Mesendoderm (in vitro differentiated cells): ENCODE results near the gene DMAC2L.

Experiments
- DNase-seq: peaks from one replicate; pipeline ENCODE4 v3.0.0; 2013
- H2AK5ac ChIP-seq: 2 replicates; pipeline ENCODE4 v1.6.1; 2013; ENCODE audit warnings: low read length, inconsistent platforms
- H2BK120ac ChIP-seq: 2 replicates; pipeline ENCODE4 v1.6.1; 2013; ENCODE audit warnings: low read depth, mild to moderate bottlenecking, low read length, moderate library complexity, mixed read lengths
- H2BK15ac ChIP-seq: replicated peaks from 2 replicates; pipeline ENCODE4 v1.6.1; 2013; ENCODE audit warnings: low read depth, mild to moderate bottlenecking, moderate library complexity
- H2BK5ac ChIP-seq: 2 replicates; pipeline ENCODE4 v1.6.1; 2013; ENCODE audit warnings: low read length, inconsistent platforms
- H3K18ac ChIP-seq: 2 replicates; pipeline ENCODE4 v1.6.1; 2013; ENCODE audit warnings: mild to moderate bottlenecking, low read length, mixed read lengths
- H3K23ac ChIP-seq: one replicate; pipeline ENCODE4 v1.6.1; 2013; ENCODE audit warnings: low read length
- H3K27ac ChIP-seq: 2 replicates; pipeline ENCODE4 v1.5.1; 2013; ENCODE audit warnings: low read depth, mild to moderate bottlenecking, inconsistent platforms, low read length, moderate library complexity
- H3K27me3 ChIP-seq: 2 replicates; pipeline ENCODE4 v1.6.1; 2013; ENCODE audit warnings: low read length, control low read depth, mild to moderate bottlenecking, inconsistent platforms; ENCODE audit not compliant: insufficient read depth, poor library complexity
- H3K36me3 ChIP-seq: 2 replicates; pipeline ENCODE4 v1.6.1; 2013; ENCODE audit warnings: low read length, inconsistent platforms; ENCODE audit not compliant: control insufficient read depth, insufficient read depth
- H3K4ac ChIP-seq: one replicate; pipeline ENCODE4 v1.6.1; 2013; ENCODE audit warnings: low read depth, mild to moderate bottlenecking, low read length, moderate library complexity
- H3K4me1 ChIP-seq: 2 replicates; pipeline ENCODE4 v1.6.1; 2013; ENCODE audit warnings: low read depth, low read length, inconsistent platforms; ENCODE audit not compliant: control insufficient read depth
- H3K4me2 ChIP-seq: 2 replicates; pipeline ENCODE4 v1.6.1; 2013; ENCODE audit warnings: low read length
- H3K4me3 ChIP-seq: 2 replicates; pipeline ENCODE4 v1.5.1; 2013; ENCODE audit warnings: mild to moderate bottlenecking, low read length
- H3K56ac ChIP-seq: one replicate; pipeline ENCODE4 v1.6.1; 2013; ENCODE audit warnings: low read length
- H3K79me1 ChIP-seq: 2 replicates; pipeline ENCODE4 v1.6.1; 2013; ENCODE audit warnings: low read length, inconsistent platforms
- H3K79me2 ChIP-seq: 2 replicates; pipeline ENCODE4 v1.6.1; 2013; ENCODE audit warnings: mild to moderate bottlenecking, low read length; ENCODE audit not compliant: control insufficient read depth, insufficient read depth
- H3K9ac ChIP-seq: 2 replicates; pipeline ENCODE4 v1.6.1; 2013; ENCODE audit warnings: low read length, inconsistent platforms
- H4K5ac ChIP-seq: one replicate; pipeline ENCODE4 v1.6.1; 2013; ENCODE audit warnings: low read length
- H4K8ac ChIP-seq: one replicate; pipeline ENCODE4 v1.6.1; 2013; ENCODE audit warnings: low read depth, mild to moderate bottlenecking, control low read depth, low read length, moderate library complexity
- WGBS: extraction: QIAGEN DNeasy Blood & Tissue Kit; methylation state at CpG from one replicate; pipeline ENCODE4 v1.1.7; 2013; ENCODE audit warnings: low lambda C conversion rate, missing lambda C conversion rate; ENCODE audit not compliant: insufficient coverage; ENCODE audit errors: extremely low coverage; 5-methylcytosine and 5-hydroxymethylcytosine counted together

The DMAC2L gene

GRCh38 chr14:50285861-50286260 lies 26.3 kb upstream of the DMAC2L start:
- Histone ChIP-seq H3K4me2 (no peak overlapping the region), H3K4ac (no peak overlapping the region), H3K79me2 (no peaks in the 10 kb centered on the region), H3K27ac (no peak overlapping the region), H4K5ac (no peak overlapping the region), H3K18ac (no peak overlapping the region), H3K79me1 (no peaks in the 10 kb centered on the region), H3K9ac (no peak overlapping the region), H3K36me3 (no peaks in the 10 kb centered on the region), H2AK5ac (no peak overlapping the region), H4K8ac (no peak overlapping the region), H3K56ac (no peak overlapping the region), H3K4me1 (no peaks in the 10 kb centered on the region), H2BK120ac (no peak overlapping the region), H3K23ac (no peak overlapping the region), H3K27me3 (no peaks in the 10 kb centered on the region), H2BK15ac (no peak overlapping the region), H3K4me3 (no peak overlapping the region), H2BK5ac (no peak overlapping the region)
- no peak for DNase-seq

- Histone ChIP-seq H2BK5ac (no peak overlapping the region), H3K79me1 (no peaks in the 10 kb centered on the region), H3K18ac (no peak overlapping the region), H4K5ac (no peak overlapping the region), H2BK120ac (no peak overlapping the region), H3K4me1 (no peaks in the 10 kb centered on the region), H2BK15ac (no peak overlapping the region), H3K27ac (no peak overlapping the region), H3K79me2 (no peaks in the 10 kb centered on the region), H2AK5ac (no peak overlapping the region), H3K36me3 (no peaks in the 10 kb centered on the region), H3K4me2 (no peak overlapping the region), H3K4me3 (no peak overlapping the region), H3K9ac (no peak overlapping the region), H3K56ac (no peak overlapping the region), H3K23ac (no peak overlapping the region), H3K4ac (no peak overlapping the region), H4K8ac (no peak overlapping the region), H3K27me3 (no peaks in the 10 kb centered on the region)
- peak; percentile 3 for DNase-seq
- no CpG with 5 or more reads among the region's 5 CpGs for WGBS
Measured at GRCh38 chr14:50288146-50288545, 24.0 kb upstream of the DMAC2L start.

- Histone ChIP-seq H3K4me1 (no peaks in the 10 kb centered on the region), H3K9ac (no peak overlapping the region), H2BK120ac (no peak overlapping the region), H3K18ac (no peak overlapping the region), H3K79me2 (no peaks in the 10 kb centered on the region), H3K4ac (no peak overlapping the region), H2BK15ac (no peak overlapping the region), H3K56ac (no peak overlapping the region), H3K23ac (no peak overlapping the region), H3K79me1 (no peaks in the 10 kb centered on the region), H3K4me3 (no peak overlapping the region), H4K8ac (no peak overlapping the region), H3K27ac (no peak overlapping the region), H2BK5ac (no peak overlapping the region), H3K27me3 (no peaks in the 10 kb centered on the region), H4K5ac (no peak overlapping the region), H2AK5ac (no peak overlapping the region), H3K36me3 (no peaks in the 10 kb centered on the region), H3K4me2 (no peak overlapping the region)
- WGBS = no CpG with 5 or more reads among the region's 5 CpGs
- no peak for DNase-seq
Measured at GRCh38 chr14:50290306-50290705, 21.8 kb upstream of the DMAC2L start.

GRCh38 chr14:50299585-50299984 lies 12.5 kb upstream of the DMAC2L start:
- Histone ChIP-seq H3K36me3 (no peaks in the 10 kb centered on the region), H3K4ac (no peak overlapping the region), H3K4me1 (no peaks in the 10 kb centered on the region), H3K4me2 (no peak overlapping the region), H3K9ac (no peak overlapping the region), H3K23ac (no peak overlapping the region), H2BK15ac (no peak overlapping the region), H3K56ac (no peak overlapping the region), H3K27me3 (no peaks in the 10 kb centered on the region), H3K27ac (no peak overlapping the region), H4K5ac (no peak overlapping the region), H2AK5ac (no peak overlapping the region), H3K4me3 (no peak overlapping the region), H4K8ac (no peak overlapping the region), H2BK120ac (no peak overlapping the region), H3K79me1 (peaks cover 2% of the 10 kb centered on the region), H2BK5ac (no peak overlapping the region), H3K79me2 (no peaks in the 10 kb centered on the region), H3K18ac (no peak overlapping the region)
- peak; percentile 28 for DNase-seq
- WGBS = no CpG with 5 or more reads among the region's 2 CpGs

GRCh38 chr14:50301914-50302313 lies 10.2 kb upstream of the DMAC2L start:
- H4K8ac ChIP-seq = no peak overlapping the region
- H3K4me3 ChIP-seq = no peak overlapping the region
- H2BK15ac ChIP-seq = no peak overlapping the region
- H3K56ac ChIP-seq = no peak overlapping the region
- no peak overlapping the region for H3K27ac ChIP-seq
- no peak overlapping the region for H3K4me2 ChIP-seq
- no peak overlapping the region for H2BK120ac ChIP-seq
- no peak overlapping the region for H4K5ac ChIP-seq
- no peak overlapping the region for H3K18ac ChIP-seq
- H3K79me1 ChIP-seq = peaks cover 2% of the 10 kb centered on the region
- no peak overlapping the region for H3K9ac ChIP-seq
- H3K23ac ChIP-seq = no peak overlapping the region
- no peaks in the 10 kb centered on the region for H3K27me3 ChIP-seq
- DNase-seq = no peak
- H2BK5ac ChIP-seq = no peak overlapping the region
- H3K79me2 ChIP-seq = no peaks in the 10 kb centered on the region
- H3K4ac ChIP-seq = no peak overlapping the region
- H3K36me3 ChIP-seq = no peaks in the 10 kb centered on the region
- H3K4me1 ChIP-seq = no peaks in the 10 kb centered on the region
- no peak overlapping the region for H2AK5ac ChIP-seq

- Histone ChIP-seq H3K9ac (no peak overlapping the region), H3K27me3 (no peaks in the 10 kb centered on the region), H3K23ac (no peak overlapping the region), H3K56ac (no peak overlapping the region), H3K27ac (no peak overlapping the region), H3K4ac (no peak overlapping the region), H2BK15ac (no peak overlapping the region), H3K36me3 (no peaks in the 10 kb centered on the region), H3K4me2 (no peak overlapping the region), H3K79me2 (no peaks in the 10 kb centered on the region), H3K4me3 (no peak overlapping the region), H3K79me1 (peaks cover 2% of the 10 kb centered on the region), H4K5ac (no peak overlapping the region), H3K18ac (no peak overlapping the region), H3K4me1 (no peaks in the 10 kb centered on the region), H2AK5ac (no peak overlapping the region), H2BK5ac (no peak overlapping the region), H4K8ac (no peak overlapping the region), H2BK120ac (no peak overlapping the region)
- no CpG with 5 or more reads among the region's 8 CpGs for WGBS
- no peak for DNase-seq
Measured at GRCh38 chr14:50303744-50304471, 8.2 kb upstream of the DMAC2L start.
